ENCODE data around the gene NOS3.
A peak's percentile ranks its signal among the peaks of the same experiment; 100 is the strongest.

NOS3 gene

GRCh38 chr7:150981644-150982043, 9.2 kb upstream of the NOS3 start:
- CTCF ChIA-PET = interaction anchor here (1.2 kb wide), 1 partner anchor 37 kb away, joined by 3 read pairs; no protein-coding TSS in a partner anchor
- no peak for DNase-seq (ENCODE audit: low read depth, low spot score)
- TF ChIP-seq CTCF (IDR thresholded peaks at IDR 0.05; ENCODE audit: insufficient read depth, low read length, missing control alignments) = no peak
- no peak overlapping the region for H3K4me3 ChIP-seq (ENCODE audit: low read depth, low read length)
- POLR2A ChIA-PET = no interaction called here

GRCh38 chr7:150982351-150982750, 8.5 kb upstream of the NOS3 start:
- no peak for TF ChIP-seq CTCF (IDR thresholded peaks at IDR 0.05; ENCODE audit: insufficient read depth, low read length, missing control alignments)
- H3K4me3 ChIP-seq (ENCODE audit: low read depth, low read length) = no peak overlapping the region
- DNase-seq (ENCODE audit: low read depth, low spot score) = no peak
- ChIA-PET POLR2A (no interaction called here), CTCF (interaction anchor here (4.9 kb wide), 1 partner anchor 84 kb away, joined by 53 read pairs; no protein-coding TSS in a partner anchor)

- ChIA-PET POLR2A (no interaction called here), CTCF (interaction anchor here (0.7 to 5.0 kb wide), 17 partner anchors 8 to 139 kb away, joined by 3 to 53 read pairs (median 8); no protein-coding TSS in a partner anchor)
- no peak overlapping the region for H3K4me3 ChIP-seq (ENCODE audit: low read depth, low read length)
- no peak for DNase-seq (ENCODE audit: low read depth, low spot score)
- no peak for TF ChIP-seq CTCF (IDR thresholded peaks at IDR 0.05; ENCODE audit: insufficient read depth, low read length, missing control alignments)
Observed at GRCh38 chr7:150983893-150984368, 6.9 kb upstream of the NOS3 start.

- ChIA-PET CTCF (interaction anchor here (0.7 to 5.0 kb wide), 24 partner anchors 8 to 230 kb away, joined by 3 to 53 read pairs (median 8); no protein-coding TSS in a partner anchor), POLR2A (interaction anchor here (0.5 to 0.6 kb wide), 2 partner anchors 43 to 85 kb away, joined by 3 to 4 read pairs; no protein-coding TSS in a partner anchor)
- no peak for DNase-seq (ENCODE audit: low read depth, low spot score)
- TF ChIP-seq CTCF (IDR thresholded peaks at IDR 0.05; ENCODE audit: insufficient read depth, low read length, missing control alignments) = peak; percentile 80
- no peak overlapping the region for H3K4me3 ChIP-seq (ENCODE audit: low read depth, low read length)
Observed at GRCh38 chr7:150986099-150986512, 4.7 kb upstream of the NOS3 start.

- H3K4me3 ChIP-seq (ENCODE audit: low read depth, low read length) = no peak overlapping the region
- ChIA-PET CTCF (interaction anchor here (1.0 to 5.0 kb wide), 16 partner anchors 8 to 176 kb away, joined by 3 to 53 read pairs (median 10); no protein-coding TSS in a partner anchor), POLR2A (interaction anchor here (0.6 kb wide), 1 partner anchor 42 kb away, joined by 4 read pairs; no protein-coding TSS in a partner anchor)
- DNase-seq (ENCODE audit: low read depth, low spot score) = no peak
- TF ChIP-seq CTCF (IDR thresholded peaks at IDR 0.05; ENCODE audit: insufficient read depth, low read length, missing control alignments) = no peak
Observed at GRCh38 chr7:150986556-150986955, 4.3 kb upstream of the NOS3 start.
